H7 (cell line): Measurements from ENCODE around the gene AKR1C8. TPM values are rescaled to one million over a fixed set of nuclear protein-coding genes. Genes with fewer than 3 reads are reported as not detected.
"Not testable (repeated sequence)": the region's sequence is repeated elsewhere in the genome, so short reads cannot be mapped to it uniquely, and the experiment has no call there.

ENCODE experiments used
- DNase-seq: peaks from one replicate; pipeline ENCODE4 v3.0.0; 2012
- H3K27me3 ChIP-seq: 2 replicates; pipeline ENCODE4 v1.6.0; 2011; ENCODE audit warnings: mild to moderate bottlenecking, low read length; ENCODE audit not compliant: control insufficient read depth, insufficient read depth
- H3K36me3 ChIP-seq: replicated peaks from 2 replicates; pipeline ENCODE4 v1.5.1; 2011; ENCODE audit warnings: low read length; ENCODE audit not compliant: control insufficient read depth, insufficient read depth
- H3K4me3 ChIP-seq: 2 replicates; pipeline ENCODE4 v1.5.1; 2011; ENCODE audit warnings: low read depth, mild to moderate bottlenecking, control low read depth, low read length, moderate library complexity; ENCODE audit not compliant: insufficient read depth
- total RNA-seq: library from RNA; depleted of rRNA; stranded (reverse); fragments of >200 nt; shearing (Covaris generic); gene quantifications from 2 replicates; pipeline ENCODE4 v1.2.3, GENCODE V29; 2014; rRNA removed

AKR1C8 gene
- not detected in 2 replicates for total RNA-seq

- no peaks in the 10 kb centered on the region for H3K36me3 ChIP-seq
- H3K4me3 ChIP-seq: no peak within 1 kb of the TSS
- DNase-seq: no peak
- H3K27me3 ChIP-seq: no peaks in the 10 kb centered on the region
Measured at GRCh38 chr10:5184987-5185775, at the start of gene AKR1C8. Gene AKR1C8, minus strand, starts transcription at chr10:5185150. Its CDS starts 46 bp downstream, at chr10:5185104.

DNA sequence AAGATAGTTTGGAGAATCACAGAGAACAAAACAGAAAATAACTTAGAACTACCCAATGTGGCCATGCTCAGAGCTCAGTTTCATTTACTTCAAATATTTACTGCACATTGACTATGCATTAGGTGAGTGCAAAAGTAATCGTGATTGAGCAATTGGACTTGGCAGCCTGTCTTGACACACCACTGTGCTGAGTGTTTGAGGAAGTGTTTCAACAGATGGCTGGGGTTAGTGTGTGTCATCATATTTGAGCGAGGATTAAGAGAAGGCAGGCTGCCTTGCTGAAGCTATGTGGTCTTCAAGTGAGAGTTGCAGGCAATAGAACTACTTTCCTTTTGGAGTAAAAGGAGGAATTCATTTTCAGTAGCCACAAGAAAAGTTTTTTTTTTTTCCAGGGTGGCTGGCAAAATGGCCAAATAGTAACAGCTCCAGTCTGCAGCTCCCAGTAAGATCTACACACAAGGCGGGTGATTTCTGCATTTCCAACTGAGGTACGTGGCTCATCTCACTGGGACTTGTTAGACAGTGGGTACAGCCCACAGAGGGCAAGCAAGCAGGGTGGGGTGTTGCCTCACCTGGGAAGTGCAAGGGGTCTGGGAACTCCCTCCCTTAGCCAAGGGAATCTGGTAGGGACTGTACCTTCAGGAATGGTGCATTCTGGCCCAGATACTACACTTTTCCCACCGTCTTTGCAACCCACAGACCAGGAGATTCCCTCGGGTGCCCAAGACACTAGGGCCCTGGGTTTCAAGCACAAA lies 49.3 kb upstream of the AKR1C8 start:
- no peaks in the 10 kb centered on the region for H3K27me3 ChIP-seq
- no peak overlapping the region for H3K4me3 ChIP-seq
- no peak for DNase-seq
- H3K36me3 ChIP-seq: no peaks in the 10 kb centered on the region

GRCh38 chr10:5233324-5233723 lies 48.4 kb upstream of the AKR1C8 start:
- Histone ChIP-seq H3K36me3 (no peaks in the 10 kb centered on the region), H3K27me3 (no peaks in the 10 kb centered on the region), H3K4me3 (no peak overlapping the region)
- DNase-seq: no peak

DNA sequence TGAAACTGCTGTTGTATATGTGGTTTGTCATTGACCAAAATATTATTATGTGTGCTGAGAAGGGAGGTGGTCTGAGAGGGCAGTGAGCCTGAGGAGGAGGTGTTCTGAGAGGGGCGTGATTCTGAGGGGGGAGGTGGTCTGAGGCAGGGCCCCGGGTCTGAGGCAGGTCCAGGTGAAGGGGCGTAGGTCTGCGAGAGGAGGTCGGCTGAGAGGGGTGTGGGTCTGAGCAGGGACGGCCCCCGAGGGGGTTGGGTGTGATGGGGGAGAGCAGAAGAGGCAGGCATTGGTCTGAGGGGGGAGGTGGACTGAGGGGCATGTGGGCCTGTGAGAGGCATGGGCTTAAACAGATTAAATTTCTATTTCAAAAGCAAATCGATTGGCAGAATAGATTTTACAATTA lies 44.1 kb upstream of the AKR1C8 start:
- Histone ChIP-seq H3K36me3 (no peaks in the 10 kb centered on the region), H3K4me3 (no peak overlapping the region), H3K27me3 (no peaks in the 10 kb centered on the region)
- DNase-seq: peak; percentile 16

GRCh38 chr10:5222942-5223341 lies 38.0 kb upstream of the AKR1C8 start:
- H3K27me3 ChIP-seq, H3K36me3 ChIP-seq, H3K4me3 ChIP-seq, DNase-seq: not testable (repeated sequence)

- no peak for DNase-seq
- Histone ChIP-seq H3K4me3 (no peak overlapping the region), H3K36me3 (no peaks in the 10 kb centered on the region), H3K27me3 (no peaks in the 10 kb centered on the region)
Measured at GRCh38 chr10:5219262-5219661, 34.3 kb upstream of the AKR1C8 start.

DNA sequence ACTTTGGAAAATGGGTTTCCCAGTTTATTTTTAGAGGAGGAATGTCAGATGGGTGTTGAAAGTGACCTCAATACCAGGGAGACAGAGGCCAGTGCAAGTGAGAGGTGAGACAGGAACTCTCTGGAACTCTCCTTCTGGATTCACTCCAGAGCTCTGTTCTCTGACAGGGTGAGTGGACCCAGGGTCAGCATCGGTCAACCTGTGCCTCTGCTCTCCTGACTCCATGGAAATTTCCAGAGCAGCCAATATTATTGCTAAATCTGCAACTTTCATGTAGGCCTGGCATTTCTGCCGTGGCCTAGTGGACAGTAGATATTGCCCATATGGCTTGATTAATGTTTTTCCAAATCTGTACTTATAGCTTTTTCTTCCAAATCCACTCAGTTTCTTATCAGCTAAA lies 31.9 kb upstream of the AKR1C8 start:
- no peaks in the 10 kb centered on the region for H3K36me3 ChIP-seq
- no peak overlapping the region for H3K4me3 ChIP-seq
- no peak for DNase-seq
- no peaks in the 10 kb centered on the region for H3K27me3 ChIP-seq

- DNase-seq: no peak
- no peaks in the 10 kb centered on the region for H3K36me3 ChIP-seq
- no peak overlapping the region for H3K4me3 ChIP-seq
- H3K27me3 ChIP-seq: no peaks in the 10 kb centered on the region
Measured at GRCh38 chr10:5211696-5212536, 27.0 kb upstream of the AKR1C8 start.

DNA sequence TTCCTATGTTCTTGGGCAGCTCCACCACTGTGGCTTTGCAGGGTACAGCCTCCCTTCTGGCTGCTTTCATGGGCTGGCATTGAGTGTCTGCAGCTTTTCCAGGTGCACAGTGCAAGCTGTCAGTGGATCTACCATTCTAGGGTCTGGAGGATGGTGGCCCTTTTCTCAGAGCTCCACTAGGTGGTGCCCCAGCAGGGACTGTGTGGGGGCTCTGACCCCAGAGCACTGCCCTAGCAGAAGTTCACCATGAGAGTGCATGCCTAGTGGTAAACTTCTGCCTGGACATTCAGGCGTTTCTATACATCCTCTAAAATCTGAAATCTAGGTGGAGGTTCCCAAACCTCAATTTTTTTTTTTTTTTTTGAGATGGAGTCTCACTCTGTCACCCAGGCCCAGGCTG lies 25.3 kb upstream of the AKR1C8 start:
- not testable (repeated sequence) for H3K4me3 ChIP-seq, DNase-seq, H3K27me3 ChIP-seq, H3K36me3 ChIP-seq

DNA sequence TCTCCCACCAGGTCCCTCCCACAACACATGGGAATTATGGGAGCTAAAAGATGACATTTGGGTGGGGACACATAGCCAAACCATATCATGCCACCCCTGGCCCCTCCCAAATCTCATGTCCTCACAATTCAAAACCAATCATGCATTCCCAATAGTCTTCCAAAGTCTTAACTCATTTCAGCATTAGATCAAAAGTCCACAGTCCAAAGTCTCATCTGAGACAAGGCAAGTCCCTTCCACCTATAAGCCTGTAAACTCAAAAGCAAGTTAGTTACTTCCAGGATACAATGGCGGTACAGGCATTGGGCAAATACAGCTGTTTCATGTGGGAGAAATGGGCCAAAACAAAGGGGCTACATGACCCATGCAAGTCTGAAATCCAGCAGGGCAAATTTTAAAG lies 24.8 kb upstream of the AKR1C8 start:
- H3K27me3 ChIP-seq, H3K4me3 ChIP-seq, DNase-seq, H3K36me3 ChIP-seq: not testable (repeated sequence)

DNA sequence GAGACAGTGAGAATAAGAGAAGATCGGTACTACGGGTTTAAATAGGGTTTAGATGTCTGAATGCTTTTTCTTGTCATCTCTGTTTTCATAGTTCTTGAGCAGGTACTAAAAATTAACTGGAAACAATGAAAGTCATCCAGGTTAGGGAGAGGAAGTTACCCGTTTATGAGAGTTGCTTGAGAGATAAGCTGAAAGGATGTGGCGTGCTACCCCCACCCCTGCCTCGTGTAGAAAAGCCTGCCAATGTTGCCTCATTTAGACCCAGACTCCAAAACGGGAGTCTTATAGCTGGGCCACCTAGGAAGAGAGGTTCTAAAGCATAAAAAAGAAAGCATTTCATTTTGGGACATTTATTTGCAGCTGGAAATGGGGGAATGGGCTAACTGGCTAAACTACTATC lies 21.8 kb upstream of the AKR1C8 start:
- DNase-seq: no peak
- Histone ChIP-seq H3K4me3 (no peak overlapping the region), H3K36me3 (no peaks in the 10 kb centered on the region), H3K27me3 (no peaks in the 10 kb centered on the region)

DNA sequence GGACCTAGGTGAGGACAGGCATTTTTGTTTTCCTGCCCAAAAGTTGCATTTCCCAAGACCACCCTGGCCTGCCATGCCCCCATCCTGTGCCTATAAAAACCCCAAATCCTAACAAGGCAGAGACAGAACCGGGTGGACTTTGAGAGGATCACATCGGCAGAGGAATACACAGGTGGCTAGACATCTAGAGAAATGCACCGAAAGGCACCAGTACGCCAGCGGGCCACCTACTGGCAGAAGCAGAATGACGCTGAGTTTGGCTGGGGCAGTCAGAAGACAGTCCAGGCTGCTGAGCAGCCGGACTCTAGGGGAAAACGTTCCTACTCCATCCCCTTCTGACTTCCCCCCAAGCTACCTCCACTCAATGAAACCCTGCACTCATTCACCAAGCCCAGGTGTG lies 14.4 kb upstream of the AKR1C8 start:
- peak; percentile 7 for DNase-seq
- Histone ChIP-seq H3K27me3 (no peaks in the 10 kb centered on the region), H3K36me3 (no peaks in the 10 kb centered on the region), H3K4me3 (no peak overlapping the region)

GRCh38 chr10:5198386-5198785 lies 13.4 kb upstream of the AKR1C8 start:
- Histone ChIP-seq H3K4me3 (no peak overlapping the region), H3K27me3 (no peaks in the 10 kb centered on the region), H3K36me3 (no peaks in the 10 kb centered on the region)
- DNase-seq: no peak

- H3K27me3 ChIP-seq: no peaks in the 10 kb centered on the region
- DNase-seq: no peak
- no peaks in the 10 kb centered on the region for H3K36me3 ChIP-seq
- no peak within 1 kb of the TSS for H3K4me3 ChIP-seq
Measured at GRCh38 chr10:5196702-5197113, 11.8 kb upstream of the AKR1C8 start, which contains the start of gene AKR1C4. Gene AKR1C4, plus strand, starts transcription at chr10:5196837. Its CDS starts 31 bp downstream, at chr10:5196868.
